Smooth muscle cell (in vitro differentiated cells): ENCODE measurements around the gene NPBWR2. TPM values are rescaled to one million over a fixed set of nuclear protein-coding genes. Genes with fewer than 3 reads are reported as not detected.
A peak's percentile ranks its signal among the peaks of the same experiment; 100 is the strongest.

Source experiments
- DNase-seq: peaks from one replicate; lab custom pipeline; 2025; ENCODE audit not compliant: unreplicated experiment; lab: John Stamatoyannopoulos, UW
- H2AFZ ChIP-seq: fragments of 200-600 bp; sonication (generic); 2 replicates; pipeline ENCODE4 v1.6.0; 2016; ENCODE audit warnings: antibody characterized with exemption, low read depth, mild to moderate bottlenecking
- H3F3A ChIP-seq: fragments of 200-600 bp; sonication (generic); 2 replicates; pipeline ENCODE4 v1.6.0; 2017; ENCODE audit warnings: antibody characterized with exemption, low read depth
- H3K27ac ChIP-seq: fragments of 200-600 bp; sonication (generic); 2 replicates; pipeline ENCODE4 v1.5.1; 2016; ENCODE audit warnings: low read depth, mild to moderate bottlenecking
- H3K27me3 ChIP-seq: fragments of 200-600 bp; sonication (generic); 2 replicates; pipeline ENCODE4 v1.6.1; 2016; ENCODE audit warnings: low read depth, mild to moderate bottlenecking
- H3K36me3 ChIP-seq: fragments of 200-600 bp; sonication (generic); 2 replicates; pipeline ENCODE4 v1.5.1; 2016; ENCODE audit warnings: low read depth
- H3K4me1 ChIP-seq: fragments of 200-600 bp; sonication (generic); 2 replicates; pipeline ENCODE4 v1.5.1; 2016; ENCODE audit warnings: low read depth
- H3K4me2 ChIP-seq: fragments of 200-600 bp; sonication (generic); 2 replicates; pipeline ENCODE4 v1.6.0; 2016; ENCODE audit warnings: mild to moderate bottlenecking
- H3K4me3 ChIP-seq: fragments of 200-600 bp; sonication (generic); 2 replicates; pipeline ENCODE4 v1.5.1; 2016; ENCODE audit warnings: mild to moderate bottlenecking
- H3K79me2 ChIP-seq: fragments of 200-600 bp; sonication (generic); 2 replicates; pipeline ENCODE4 v1.6.0; 2016; ENCODE audit warnings: low read depth, mild to moderate bottlenecking
- H3K9ac ChIP-seq: fragments of 200-600 bp; sonication (generic); 2 replicates; pipeline ENCODE4 v1.6.0; 2016; ENCODE audit warnings: low read depth
- H3K9me3 ChIP-seq: fragments of 200-600 bp; sonication (generic); replicated peaks from 2 replicates; pipeline ENCODE4 v1.5.1; 2016; ENCODE audit warnings: low read depth
- H4K20me1 ChIP-seq: fragments of 200-600 bp; sonication (generic); 2 replicates; pipeline ENCODE4 v1.6.0; 2016; ENCODE audit warnings: low read depth
- CTCF ChIP-seq: fragments of 200-600 bp; sonication (generic); IDR thresholded peaks from 2 replicates; pipeline ENCODE4 v1.5.1; 2017; ENCODE audit warnings: borderline replicate concordance, mild to moderate bottlenecking, antibody characterized with exemption; ENCODE audit not compliant: insufficient read depth, poor library complexity, severe bottlenecking
- WGBS: methylation state at CpG from one replicate; pipeline ENCODE4 v1.1.7; 2016; ENCODE audit warnings: low lambda C conversion rate; 5-methylcytosine and 5-hydroxymethylcytosine counted together
- polyA plus RNA-seq: library from polyadenylated mRNA; unstranded; fragments of >200 nt; fragmentation: Nextera tagmentation; extraction: Ambion mirVana; gene quantifications from 2 replicates; pipeline ENCODE4 v1.2.1, GENCODE V29; 2016
- total RNA-seq: library from RNA; depleted of rRNA; stranded (reverse); fragments of >200 nt; gene quantifications from 2 replicates; pipeline ENCODE4 v1.2.3, GENCODE V29; 2014

NPBWR2 gene
- total and polyA plus RNA-seq, 2 experiments from 2014 or later, result not detected

GRCh38 chr20:64071341-64072332 is 35.7 kb downstream of the NPBWR2 start:
- Histone ChIP-seq H3K4me1 (no peaks in the 10 kb centered on the region), H3K4me3 (no peak overlapping the region), H3F3A (no peaks in the 10 kb centered on the region), H3K9me3 (no peaks in the 10 kb centered on the region), H2AFZ (no peak overlapping the region), H3K27ac (no peak overlapping the region), H3K4me2 (no peak overlapping the region), H4K20me1 (no peaks in the 10 kb centered on the region), H3K79me2 (no peaks in the 10 kb centered on the region), H3K9ac (no peak overlapping the region), H3K27me3 (no peaks in the 10 kb centered on the region), H3K36me3 (no peaks in the 10 kb centered on the region)
- no peak for TF ChIP-seq CTCF
- DNase-seq, result no peak
- WGBS, result 94% methylated on average over 28 of the region's 30 CpGs

- H3K9ac ChIP-seq, result no peak overlapping the region
- no peaks in the 10 kb centered on the region for H3K9me3 ChIP-seq
- H2AFZ ChIP-seq, result no peak overlapping the region
- 97% methylated on average over 31 of the region's 31 CpGs for WGBS
- no peaks in the 10 kb centered on the region for H3K36me3 ChIP-seq
- H3K4me2 ChIP-seq, result no peak overlapping the region
- no peaks in the 10 kb centered on the region for H3F3A ChIP-seq
- no peak for DNase-seq
- H3K27me3 ChIP-seq, result no peaks in the 10 kb centered on the region
- no peak overlapping the region for H3K27ac ChIP-seq
- TF ChIP-seq CTCF, result no peak
- no peaks in the 10 kb centered on the region for H4K20me1 ChIP-seq
- H3K4me3 ChIP-seq, result no peak overlapping the region
- H3K79me2 ChIP-seq, result no peaks in the 10 kb centered on the region
- no peaks in the 10 kb centered on the region for H3K4me1 ChIP-seq
These were observed 36.9 kb downstream of the NPBWR2 start for GRCh38 chr20:64070244-64070993.

GRCh38 chr20:64069614-64070243 is 37.6 kb downstream of the NPBWR2 start:
- Histone ChIP-seq H3K9me3 (no peaks in the 10 kb centered on the region), H3K36me3 (no peaks in the 10 kb centered on the region), H3K27me3 (no peaks in the 10 kb centered on the region), H3K79me2 (no peaks in the 10 kb centered on the region), H3F3A (no peaks in the 10 kb centered on the region), H3K4me2 (no peak overlapping the region), H2AFZ (no peak overlapping the region), H3K4me1 (no peaks in the 10 kb centered on the region), H4K20me1 (peaks cover under 1% of the 10 kb centered on the region), H3K27ac (no peak overlapping the region), H3K9ac (no peak overlapping the region), H3K4me3 (no peak overlapping the region)
- 81% methylated on average over 14 of the region's 14 CpGs for WGBS
- no peak for DNase-seq
- peak; percentile 72 for TF ChIP-seq CTCF
